Osteocyte (in vitro differentiated cells): ENCODE results near the gene ANO3. TPM values are rescaled to one million over a fixed set of nuclear protein-coding genes. Genes with fewer than 3 reads are reported as not detected.

Experiments used
- DNase-seq: peaks from one replicate; pipeline ENCODE4 v3.0.0; 2021; ENCODE audit warnings: mixed read lengths; ENCODE audit not compliant: unreplicated experiment; ENCODE audit errors: extremely low spot score
- H3K27ac Mint-ChIP-seq: one replicate; pipeline ENCODE4 v1.8.0; 2021; ENCODE audit warnings: mild to moderate bottlenecking, mixed read lengths; ENCODE audit not compliant: unreplicated experiment
- H3K27me3 Mint-ChIP-seq: one replicate; pipeline ENCODE4 v1.8.0; 2021; ENCODE audit warnings: mixed read lengths; ENCODE audit not compliant: unreplicated experiment
- H3K36me3 Mint-ChIP-seq: one replicate; pipeline ENCODE4 v1.8.0; 2021; ENCODE audit warnings: mixed read lengths; ENCODE audit not compliant: unreplicated experiment
- H3K4me1 Mint-ChIP-seq: one replicate; pipeline ENCODE4 v1.8.0; 2021; ENCODE audit warnings: mixed read lengths; ENCODE audit not compliant: unreplicated experiment
- H3K4me3 Mint-ChIP-seq: one replicate; pipeline ENCODE4 v1.8.0; 2021; ENCODE audit warnings: mild to moderate bottlenecking, moderate library complexity, mixed read lengths; ENCODE audit not compliant: unreplicated experiment
- H3K9me3 Mint-ChIP-seq: one replicate; pipeline ENCODE4 v1.8.0; 2021; ENCODE audit warnings: mixed read lengths; ENCODE audit not compliant: unreplicated experiment
- CTCF ChIP-seq: fragments of 200-600 bp; sonication (generic); IDR thresholded peaks from 2 replicates; pipeline ENCODE4 v1.5.0; 2021; ENCODE audit warnings: antibody characterized with exemption, mild to moderate bottlenecking, moderate library complexity
- total RNA-seq: library from RNA; stranded (reverse); gene quantifications from 2 replicates; pipeline ENCODE4 v1.2.1, GENCODE V29; 2021

ANO3 gene
- total RNA-seq, 1 donor from 2014 or later, result not detected

GRCh38 chr11:26477396-26477795 is 145.5 kb downstream of the ANO3 start:
- TF ChIP-seq CTCF, result no peak
- Mint-ChIP-seq H3K4me1 (no peaks in the 10 kb centered on the region), H3K36me3 (no peaks in the 10 kb centered on the region)

GRCh38 chr11:26478710-26479109 is 146.8 kb downstream of the ANO3 start:
- no peak overlapping the region for H3K27ac Mint-ChIP-seq
- no peaks in the 10 kb centered on the region for H3K27me3 Mint-ChIP-seq
- no peaks in the 10 kb centered on the region for H3K4me1 Mint-ChIP-seq
- TF ChIP-seq CTCF, result no peak
- H3K36me3 Mint-ChIP-seq, result no peaks in the 10 kb centered on the region
- no peak for DNase-seq
- no peak overlapping the region for H3K4me3 Mint-ChIP-seq
- no peaks in the 10 kb centered on the region for H3K9me3 Mint-ChIP-seq

More at GRCh38 chr11:26477396-26477795, 145.5 kb downstream of the ANO3 start:
- H3K27ac Mint-ChIP-seq, result no peak overlapping the region
- peaks cover 2% of the 10 kb centered on the region for H3K27me3 Mint-ChIP-seq
- no peak overlapping the region for H3K4me3 Mint-ChIP-seq
- H3K9me3 Mint-ChIP-seq, result no peaks in the 10 kb centered on the region
- DNase-seq, result no peak

- no peak for TF ChIP-seq CTCF
- Mint-ChIP-seq H3K9me3 (no peaks in the 10 kb centered on the region), H3K27ac (no peak overlapping the region), H3K27me3 (no peaks in the 10 kb centered on the region), H3K4me3 (no peak overlapping the region), H3K4me1 (no peaks in the 10 kb centered on the region), H3K36me3 (no peaks in the 10 kb centered on the region)
- no peak for DNase-seq
These were observed 148.1 kb downstream of the ANO3 start for GRCh38 chr11:26480041-26480440.

GRCh38 chr11:26483108-26483507 is 151.2 kb downstream of the ANO3 start:
- Mint-ChIP-seq H3K27me3 (no peaks in the 10 kb centered on the region), H3K36me3 (no peaks in the 10 kb centered on the region), H3K4me3 (no peak overlapping the region), H3K9me3 (peaks cover 11% of the 10 kb centered on the region), H3K27ac (no peak overlapping the region), H3K4me1 (no peaks in the 10 kb centered on the region)
- no peak for TF ChIP-seq CTCF
- no peak for DNase-seq

- Mint-ChIP-seq H3K9me3 (peaks cover 9% of the 10 kb centered on the region), H3K27ac (no peak overlapping the region)
- DNase-seq, result no peak
These were observed 158.6 kb downstream of the ANO3 start for GRCh38 chr11:26490546-26490945.

More at GRCh38 chr11:26490546-26490945, 158.6 kb downstream of the ANO3 start:
- Mint-ChIP-seq H3K27me3 (peaks cover 2% of the 10 kb centered on the region), H3K36me3 (no peaks in the 10 kb centered on the region), H3K4me3 (no peak overlapping the region), H3K4me1 (peaks cover 4% of the 10 kb centered on the region)
- no peak for TF ChIP-seq CTCF
